ENCODE results near the gene SLC24A5.

DNA sequence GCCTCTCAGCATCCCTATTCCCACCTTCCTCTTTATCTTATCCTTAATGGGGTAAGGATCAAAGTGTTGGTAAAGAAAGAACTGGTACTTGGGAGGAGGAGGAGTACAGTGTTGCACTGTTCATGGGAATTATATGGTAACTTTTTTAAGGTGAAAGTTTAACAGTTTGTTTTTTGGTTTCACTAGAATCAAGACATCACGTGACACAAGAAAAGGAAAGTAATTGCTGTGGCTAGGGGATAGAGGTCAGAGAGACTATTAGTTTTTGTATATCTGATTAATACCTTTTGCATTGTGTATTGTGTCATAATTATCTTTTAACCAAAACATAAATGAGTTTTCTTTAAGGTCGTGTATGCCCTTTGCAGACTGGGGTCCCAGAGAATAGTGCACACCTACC is 23.5 kb upstream of the SLC24A5 start:
- no peak for TF ChIP-seq YY1 (IDR thresholded peaks at IDR 0.05; ENCODE audit: low read depth)
- TF ChIP-seq, protein P1, sequence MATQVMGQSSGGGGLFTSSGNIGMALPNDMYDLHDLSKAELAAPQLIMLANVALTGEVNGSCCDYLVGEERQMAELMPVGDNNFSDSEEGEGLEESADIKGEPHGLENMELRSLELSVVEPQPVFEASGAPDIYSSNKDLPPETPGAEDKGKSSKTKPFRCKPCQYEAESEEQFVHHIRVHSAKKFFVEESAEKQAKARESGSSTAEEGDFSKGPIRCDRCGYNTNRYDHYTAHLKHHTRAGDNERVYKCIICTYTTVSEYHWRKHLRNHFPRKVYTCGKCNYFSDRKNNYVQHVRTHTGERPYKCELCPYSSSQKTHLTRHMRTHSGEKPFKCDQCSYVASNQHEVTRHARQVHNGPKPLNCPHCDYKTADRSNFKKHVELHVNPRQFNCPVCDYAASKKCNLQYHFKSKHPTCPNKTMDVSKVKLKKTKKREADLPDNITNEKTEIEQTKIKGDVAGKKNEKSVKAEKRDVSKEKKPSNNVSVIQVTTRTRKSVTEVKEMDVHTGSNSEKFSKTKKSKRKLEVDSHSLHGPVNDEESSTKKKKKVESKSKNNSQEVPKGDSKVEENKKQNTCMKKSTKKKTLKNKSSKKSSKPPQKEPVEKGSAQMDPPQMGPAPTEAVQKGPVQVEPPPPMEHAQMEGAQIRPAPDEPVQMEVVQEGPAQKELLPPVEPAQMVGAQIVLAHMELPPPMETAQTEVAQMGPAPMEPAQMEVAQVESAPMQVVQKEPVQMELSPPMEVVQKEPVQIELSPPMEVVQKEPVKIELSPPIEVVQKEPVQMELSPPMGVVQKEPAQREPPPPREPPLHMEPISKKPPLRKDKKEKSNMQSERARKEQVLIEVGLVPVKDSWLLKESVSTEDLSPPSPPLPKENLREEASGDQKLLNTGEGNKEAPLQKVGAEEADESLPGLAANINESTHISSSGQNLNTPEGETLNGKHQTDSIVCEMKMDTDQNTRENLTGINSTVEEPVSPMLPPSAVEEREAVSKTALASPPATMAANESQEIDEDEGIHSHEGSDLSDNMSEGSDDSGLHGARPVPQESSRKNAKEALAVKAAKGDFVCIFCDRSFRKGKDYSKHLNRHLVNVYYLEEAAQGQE (IDR thresholded peaks at IDR 0.05; ENCODE audit: low read depth), result no peak

All from Ishikawa (cell line).